ENCODE results near the gene ACBD4.

Gene ACBD4

DNA sequence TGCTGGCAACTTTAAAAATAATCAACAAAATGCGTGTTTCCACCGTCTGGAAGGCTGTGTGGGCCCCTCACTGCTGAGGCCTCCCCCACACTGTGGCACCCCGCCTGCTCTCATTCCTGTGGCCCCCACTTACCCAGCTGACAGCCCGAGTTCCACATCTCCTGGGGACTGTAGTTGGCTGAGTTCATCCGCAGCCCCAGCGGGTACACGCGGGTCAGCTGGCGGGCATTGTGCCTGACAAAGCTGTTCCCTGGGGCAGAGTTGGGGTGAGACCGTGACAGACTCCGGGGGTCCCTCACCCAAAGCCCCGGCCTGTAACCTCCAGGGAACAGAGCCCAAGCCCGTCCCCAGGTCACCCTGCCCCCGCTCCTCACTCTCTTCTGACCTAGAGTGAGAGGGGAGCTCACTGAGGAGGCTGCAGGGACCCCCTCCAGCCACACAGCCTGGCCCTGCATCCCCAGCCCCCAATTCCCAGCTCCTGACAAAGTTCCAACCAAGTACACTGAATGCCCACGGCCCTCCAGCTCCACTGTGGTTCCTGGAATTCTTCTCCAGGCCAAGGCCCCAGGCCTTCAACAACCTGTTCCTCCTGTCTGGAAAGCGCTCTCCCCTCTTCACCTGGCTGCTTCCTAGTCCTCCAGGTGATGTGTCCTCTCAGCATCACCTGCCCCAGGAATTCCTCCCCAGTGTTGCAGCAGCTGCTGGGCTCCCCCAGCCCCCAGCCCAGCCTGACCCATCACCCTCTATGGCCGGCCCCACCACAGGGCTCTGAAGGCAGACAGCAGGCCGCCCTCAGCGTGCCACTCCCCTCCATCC, 21.2 kb upstream of the ACBD4 start:
- TF ChIP-seq, protein P1, sequence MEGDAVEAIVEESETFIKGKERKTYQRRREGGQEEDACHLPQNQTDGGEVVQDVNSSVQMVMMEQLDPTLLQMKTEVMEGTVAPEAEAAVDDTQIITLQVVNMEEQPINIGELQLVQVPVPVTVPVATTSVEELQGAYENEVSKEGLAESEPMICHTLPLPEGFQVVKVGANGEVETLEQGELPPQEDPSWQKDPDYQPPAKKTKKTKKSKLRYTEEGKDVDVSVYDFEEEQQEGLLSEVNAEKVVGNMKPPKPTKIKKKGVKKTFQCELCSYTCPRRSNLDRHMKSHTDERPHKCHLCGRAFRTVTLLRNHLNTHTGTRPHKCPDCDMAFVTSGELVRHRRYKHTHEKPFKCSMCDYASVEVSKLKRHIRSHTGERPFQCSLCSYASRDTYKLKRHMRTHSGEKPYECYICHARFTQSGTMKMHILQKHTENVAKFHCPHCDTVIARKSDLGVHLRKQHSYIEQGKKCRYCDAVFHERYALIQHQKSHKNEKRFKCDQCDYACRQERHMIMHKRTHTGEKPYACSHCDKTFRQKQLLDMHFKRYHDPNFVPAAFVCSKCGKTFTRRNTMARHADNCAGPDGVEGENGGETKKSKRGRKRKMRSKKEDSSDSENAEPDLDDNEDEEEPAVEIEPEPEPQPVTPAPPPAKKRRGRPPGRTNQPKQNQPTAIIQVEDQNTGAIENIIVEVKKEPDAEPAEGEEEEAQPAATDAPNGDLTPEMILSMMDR (IDR thresholded peaks at IDR 0.05; ENCODE audit: control insufficient read depth, extremely low read depth, insufficient read depth), result no peak
- H3K4me3 ChIP-seq (ENCODE audit: low read depth, low read length), result no peak overlapping the region
- DNase-seq (ENCODE audit: low read depth), result no peak

DNA sequence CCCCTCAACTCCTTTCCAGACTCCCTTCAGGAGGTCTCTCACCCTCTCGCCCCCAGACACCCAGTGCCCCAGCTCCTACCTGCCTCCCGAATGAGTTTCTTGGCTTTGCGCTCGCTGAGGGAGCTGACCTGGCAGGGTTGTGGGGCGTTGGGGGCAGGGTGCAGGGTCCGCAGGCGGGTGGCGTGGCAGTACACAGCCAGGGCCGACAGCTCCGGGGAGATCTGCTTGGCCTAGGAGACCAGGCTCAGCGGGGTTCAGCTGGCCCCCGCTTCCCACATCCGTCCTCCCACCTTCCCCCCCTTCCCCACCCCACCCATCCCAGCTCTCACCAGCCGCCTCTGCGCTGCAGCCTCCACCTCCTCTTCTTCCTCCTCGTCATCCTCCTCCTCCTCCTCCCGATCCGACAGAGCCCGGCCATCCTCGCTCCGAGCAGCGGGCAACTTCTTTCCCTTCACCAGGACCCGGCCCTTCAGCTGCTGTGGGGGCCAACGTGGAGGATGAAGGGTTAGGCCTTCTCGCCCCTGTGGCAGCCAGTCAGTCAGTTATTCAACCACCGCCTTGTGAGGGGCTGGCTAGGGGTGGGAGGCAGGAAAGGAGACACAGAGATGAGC, 20.4 kb upstream of the ACBD4 start:
- no peak overlapping the region for H3K4me3 ChIP-seq (ENCODE audit: low read depth, low read length)
- no peak for DNase-seq (ENCODE audit: low read depth)
- TF ChIP-seq, protein P1 (IDR thresholded peaks at IDR 0.05; ENCODE audit: control insufficient read depth, extremely low read depth, insufficient read depth), result no peak

DNA sequence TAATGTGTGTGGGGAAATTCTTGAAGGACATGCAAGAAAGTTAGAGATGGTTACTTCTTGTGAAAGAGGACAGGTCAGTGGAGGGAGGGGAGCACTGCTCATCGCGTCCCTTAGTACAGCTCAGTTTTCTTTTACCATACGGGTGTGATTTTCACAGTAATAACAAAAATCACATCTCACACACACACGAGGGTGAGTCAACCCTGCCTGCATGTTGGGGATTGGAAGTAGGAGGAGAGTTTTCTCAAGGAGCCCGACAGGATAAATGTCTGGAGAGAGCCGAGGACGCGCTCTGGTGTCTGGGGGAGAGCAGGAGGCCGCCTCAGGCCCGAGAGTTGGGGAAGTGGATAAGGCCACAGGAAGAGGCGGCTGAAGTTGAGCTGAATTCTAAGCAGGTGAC, 19.6 kb upstream of the ACBD4 start:
- no peak overlapping the region for H3K4me3 ChIP-seq (ENCODE audit: low read depth, low read length)
- TF ChIP-seq, protein P1 (IDR thresholded peaks at IDR 0.05; ENCODE audit: control insufficient read depth, extremely low read depth, insufficient read depth), result no peak
- DNase-seq (ENCODE audit: low read depth), result no peak

DNA sequence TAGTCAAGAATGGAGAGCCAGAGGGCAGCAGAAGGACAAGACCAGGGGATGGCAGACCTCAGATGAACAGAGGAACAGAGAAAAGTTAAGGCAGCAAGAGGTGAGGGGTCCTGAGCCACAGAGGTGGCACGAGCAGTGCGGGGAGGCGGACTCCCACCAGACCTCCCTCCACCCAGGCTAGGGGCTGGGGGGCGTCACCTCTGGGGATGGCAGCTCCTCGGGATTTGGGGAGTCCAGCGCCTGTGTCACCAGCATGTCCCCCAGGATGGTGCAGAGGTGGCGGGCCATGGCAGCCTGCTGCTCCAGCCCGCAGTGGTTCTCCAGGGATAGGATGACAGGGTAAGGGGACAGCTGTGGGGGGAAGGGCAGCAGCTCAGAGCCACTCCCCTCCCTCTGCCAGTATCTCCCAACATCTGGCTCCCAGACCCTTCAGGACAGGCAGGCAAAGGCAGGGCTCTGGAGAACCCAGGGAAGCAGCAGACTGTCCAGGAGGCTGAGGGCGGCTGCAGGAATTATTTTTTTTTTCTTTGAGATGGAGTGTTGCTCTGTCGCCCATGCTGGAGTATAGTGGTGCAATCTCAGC, 19.0 kb upstream of the ACBD4 start:
- DNase-seq (ENCODE audit: low read depth), result no peak
- no peak overlapping the region for H3K4me3 ChIP-seq (ENCODE audit: low read depth, low read length)
- TF ChIP-seq, protein P1 (IDR thresholded peaks at IDR 0.05; ENCODE audit: control insufficient read depth, extremely low read depth, insufficient read depth), result no peak

DNA sequence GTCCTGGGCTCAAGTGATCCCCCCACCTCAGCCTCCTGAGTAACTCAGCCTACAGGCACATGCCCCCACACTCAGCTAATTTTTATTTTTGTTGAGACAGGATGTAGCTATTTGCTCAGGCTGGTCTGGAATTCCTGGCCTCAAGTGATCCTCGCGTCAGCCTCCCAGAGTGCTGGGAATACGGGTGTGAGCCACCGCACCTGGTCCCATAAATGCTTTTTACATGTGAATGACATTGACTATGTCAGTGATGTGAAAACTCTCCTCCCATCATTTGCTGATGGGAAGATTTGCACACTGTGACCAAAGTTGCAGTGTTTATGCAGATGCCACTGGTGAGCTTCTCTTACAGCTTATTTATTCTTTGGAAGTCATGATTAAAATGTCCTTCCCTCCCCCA, 18.2 kb upstream of the ACBD4 start:
- H3K4me3 ChIP-seq (ENCODE audit: low read depth, low read length), result no peak overlapping the region
- TF ChIP-seq, protein P1 (IDR thresholded peaks at IDR 0.05; ENCODE audit: control insufficient read depth, extremely low read depth, insufficient read depth), result no peak
- DNase-seq (ENCODE audit: low read depth), result no peak

DNA sequence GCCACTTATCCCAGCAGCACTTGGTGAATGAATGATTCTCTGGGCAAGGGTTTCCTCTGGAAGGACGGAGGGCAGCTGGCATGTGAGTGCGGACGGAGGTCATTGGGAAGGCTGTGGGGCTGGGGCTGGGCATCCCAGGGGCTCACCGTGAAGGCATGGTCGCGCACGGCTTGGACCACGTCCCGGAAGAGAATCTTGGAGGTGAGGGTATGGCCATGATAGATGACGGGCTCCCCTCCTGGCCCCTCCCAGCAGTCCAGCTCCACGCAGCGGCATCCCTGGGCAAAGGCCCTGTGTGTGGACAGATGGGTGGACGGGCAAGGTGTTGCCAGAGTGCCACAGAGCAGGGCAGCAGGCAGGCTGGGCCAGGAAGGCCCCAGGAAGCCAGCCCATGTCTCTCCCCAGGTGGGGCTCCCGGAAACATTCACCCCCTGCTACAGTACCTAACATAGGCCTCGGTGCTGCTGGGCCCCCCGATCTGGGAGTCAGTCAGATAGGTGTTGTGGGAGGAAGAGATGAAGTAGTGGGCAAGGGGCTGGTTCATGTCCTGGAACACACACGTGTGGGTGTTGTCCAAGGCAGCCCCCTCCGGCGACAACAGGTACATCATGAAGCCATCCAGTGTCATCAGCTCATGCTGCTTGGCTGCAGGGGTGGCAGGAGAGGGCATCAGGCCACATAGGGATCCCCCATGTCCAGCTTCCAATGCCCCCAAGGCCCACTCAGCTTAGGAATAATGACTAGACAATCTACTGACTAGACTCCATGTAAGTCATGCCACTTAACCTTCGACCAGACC, 17.4 kb upstream of the ACBD4 start:
- H3K4me3 ChIP-seq (ENCODE audit: low read depth, low read length), result no peak overlapping the region
- DNase-seq (ENCODE audit: low read depth), result no peak
- TF ChIP-seq, protein P1 (IDR thresholded peaks at IDR 0.05; ENCODE audit: control insufficient read depth, extremely low read depth, insufficient read depth), result no peak
